ACC112 (cell line): ENCODE measurements around the gene GATAD2A.

Experiments used
- H2AFZ ChIP-seq: fragments of 200-600 bp; sonication (generic); one replicate; pipeline ENCODE4 v1.6.0; 2017; ENCODE audit warnings: antibody characterized with exemption, low read length; ENCODE audit not compliant: unreplicated experiment
- H3K27ac ChIP-seq: fragments of 200-600 bp; sonication (generic); 2 replicates; pipeline ENCODE4 v1.5.1; 2014; ENCODE audit warnings: low read depth, mild to moderate bottlenecking, antibody characterized with exemption, low read length, moderate library complexity
- H3K27me3 ChIP-seq: fragments of 200-600 bp; sonication (generic); 2 replicates; pipeline ENCODE4 v1.6.1; 2014; ENCODE audit warnings: mild to moderate bottlenecking, antibody characterized with exemption, low read length, moderate library complexity, mixed read lengths; ENCODE audit not compliant: insufficient read depth
- H3K36me3 ChIP-seq: fragments of 200-600 bp; sonication (generic); 2 replicates; pipeline ENCODE4 v1.6.1; 2016; ENCODE audit warnings: mild to moderate bottlenecking, antibody characterized with exemption, low read length, moderate library complexity, mixed read lengths; ENCODE audit not compliant: insufficient read depth
- H3K4me1 ChIP-seq: fragments of 200-600 bp; sonication (generic); one replicate; pipeline ENCODE4 v1.6.1; 2016; ENCODE audit warnings: low read length, mixed read lengths; ENCODE audit not compliant: insufficient read depth, unreplicated experiment, control insufficient read depth
- H3K4me3 ChIP-seq: fragments of 200-600 bp; sonication (generic); 2 replicates; pipeline ENCODE4 v1.5.1; 2014; ENCODE audit warnings: mild to moderate bottlenecking, low read depth, low read length
- H3K79me2 ChIP-seq: fragments of 200-600 bp; sonication (generic); one replicate; pipeline ENCODE4 v1.6.0; 2016; ENCODE audit warnings: low read length; ENCODE audit not compliant: control insufficient read depth, unreplicated experiment, insufficient read depth

The GATAD2A gene

DNA sequence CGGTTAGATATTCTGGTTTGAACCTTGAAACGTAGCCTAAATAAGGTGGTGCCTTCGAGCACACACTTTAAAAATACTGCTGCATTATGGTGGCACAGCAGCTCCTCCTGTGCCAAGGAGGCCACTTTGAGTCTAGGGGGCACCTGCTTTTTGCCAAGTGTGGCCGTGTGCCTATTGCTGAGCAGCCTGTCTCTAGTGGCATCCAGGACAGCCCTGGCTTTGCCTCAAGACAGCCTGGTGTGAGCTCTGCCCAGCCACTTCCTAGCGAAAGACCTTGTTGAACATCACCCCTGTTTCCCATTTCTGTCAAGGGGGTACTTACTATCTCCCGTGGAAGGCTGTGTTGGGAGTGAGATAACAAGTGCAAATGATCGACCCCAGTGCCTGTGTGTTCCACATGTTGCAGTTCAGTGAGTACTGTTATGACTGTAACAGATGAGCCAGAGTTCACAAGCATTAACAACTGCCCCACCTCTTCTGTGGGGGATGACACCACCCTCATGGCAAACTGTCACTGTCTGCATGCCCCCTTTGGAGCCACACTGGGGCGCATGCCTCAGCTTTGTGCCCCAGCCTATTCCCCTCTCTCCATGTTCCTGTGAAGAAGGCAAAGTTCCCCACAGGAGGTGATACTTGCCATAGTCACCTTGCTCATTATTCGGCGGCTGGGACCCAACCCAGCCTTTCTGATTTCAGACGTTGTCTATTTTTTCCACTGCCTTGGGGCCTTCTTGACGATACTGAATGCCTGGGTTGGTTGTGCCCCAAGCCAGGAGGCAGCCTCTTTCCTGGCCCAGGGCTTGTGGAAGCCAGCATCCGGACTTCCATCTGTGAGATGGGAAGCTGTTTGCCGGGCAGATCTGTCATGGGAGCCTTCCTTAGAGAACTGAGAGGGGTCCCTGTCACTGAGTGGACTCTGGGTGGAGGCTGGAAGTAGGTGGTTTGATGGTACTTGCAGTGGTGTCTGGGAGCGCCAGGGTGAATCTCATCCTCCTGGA is 5.4 kb downstream of the GATAD2A start:
- H3K27ac ChIP-seq: no peak overlapping the region
- H3K4me3 ChIP-seq: no peak overlapping the region
- no peaks in the 10 kb centered on the region for H3K27me3 ChIP-seq
- no peak overlapping the region for H2AFZ ChIP-seq
- H3K79me2 ChIP-seq: peaks cover 94% of the 10 kb centered on the region
- peaks cover 13% of the 10 kb centered on the region for H3K4me1 ChIP-seq
- no peaks in the 10 kb centered on the region for H3K36me3 ChIP-seq

DNA sequence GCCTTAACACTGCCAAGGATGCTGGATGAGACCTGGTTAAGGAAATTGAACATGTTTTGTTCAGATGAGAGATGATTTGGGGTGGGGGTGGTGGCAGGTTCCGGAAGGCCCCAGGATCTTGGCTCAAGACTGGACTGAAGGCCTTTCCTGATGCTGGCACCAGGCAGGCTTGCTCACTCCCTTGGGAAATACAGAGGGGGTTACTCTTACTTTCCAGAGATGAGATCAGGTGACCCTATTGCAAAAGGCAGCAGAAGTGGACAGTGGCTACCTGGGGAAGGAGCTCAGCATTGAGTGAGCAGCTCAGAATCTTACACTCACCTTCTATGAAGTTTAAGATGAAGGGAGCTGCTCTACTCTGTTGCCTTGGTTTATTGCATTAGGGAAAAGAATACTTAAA is 10.8 kb downstream of the GATAD2A start:
- H3K27ac ChIP-seq: no peak overlapping the region
- no peaks in the 10 kb centered on the region for H3K4me1 ChIP-seq
- peaks cover 88% of the 10 kb centered on the region for H3K79me2 ChIP-seq
- H3K36me3 ChIP-seq: no peaks in the 10 kb centered on the region
- no peak overlapping the region for H2AFZ ChIP-seq
- no peaks in the 10 kb centered on the region for H3K27me3 ChIP-seq
- H3K4me3 ChIP-seq: no peak overlapping the region

DNA sequence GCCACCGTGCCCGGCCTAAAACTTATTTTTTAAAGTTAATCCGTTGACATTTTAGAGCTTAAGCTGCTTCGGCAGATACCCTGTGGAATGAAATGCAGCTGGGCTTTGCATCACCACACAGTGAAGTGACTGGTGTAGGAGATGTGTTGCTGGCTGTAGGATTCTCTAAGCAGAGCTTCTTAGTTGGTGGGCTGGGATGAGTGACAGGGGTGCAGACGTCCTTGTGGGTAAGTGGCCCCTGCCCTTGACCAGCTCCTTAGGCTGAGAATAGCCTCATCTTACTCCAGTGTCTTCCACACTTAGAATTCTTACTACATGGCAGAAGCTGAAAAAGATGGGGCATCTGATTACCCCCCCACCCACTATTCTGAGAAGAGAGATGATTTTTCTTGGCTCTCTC is 11.6 kb downstream of the GATAD2A start:
- no peaks in the 10 kb centered on the region for H3K36me3 ChIP-seq
- no peak overlapping the region for H3K4me3 ChIP-seq
- no peaks in the 10 kb centered on the region for H3K27me3 ChIP-seq
- no peaks in the 10 kb centered on the region for H3K4me1 ChIP-seq
- H3K79me2 ChIP-seq: peaks cover 90% of the 10 kb centered on the region
- H3K27ac ChIP-seq: no peak overlapping the region
- no peak overlapping the region for H2AFZ ChIP-seq

DNA sequence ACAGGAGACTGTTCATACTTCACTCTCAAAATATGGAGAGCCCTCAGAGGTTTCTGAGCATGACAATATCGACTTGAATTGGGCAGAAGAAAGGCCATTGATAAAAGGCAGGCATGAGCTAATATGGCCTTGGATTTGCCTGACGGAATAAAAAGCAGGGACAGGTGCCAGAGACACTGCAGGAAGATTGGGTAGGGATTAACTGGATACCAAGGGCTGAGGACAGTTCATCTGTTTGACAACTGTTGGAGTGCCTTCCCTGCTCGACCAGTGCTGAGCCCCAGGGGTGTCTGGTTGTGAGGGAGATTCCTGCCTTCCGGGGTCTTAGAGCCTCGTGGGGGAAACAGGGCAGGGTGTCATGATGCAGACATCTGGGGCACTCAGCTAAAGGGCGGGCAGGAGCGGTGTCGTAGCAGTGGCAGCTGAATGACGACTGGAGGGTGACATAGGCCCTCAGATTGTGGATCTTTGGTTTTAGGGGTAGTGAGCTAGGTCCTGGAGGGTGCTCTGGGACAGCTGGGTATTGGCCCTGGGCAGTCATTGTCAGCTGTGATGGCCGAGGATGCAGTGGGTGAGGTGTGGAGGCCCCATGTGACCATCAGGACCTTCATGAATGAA is 12.3 kb downstream of the GATAD2A start:
- Histone ChIP-seq H3K79me2 (peaks cover 89% of the 10 kb centered on the region), H3K27ac (no peak overlapping the region), H3K4me1 (no peaks in the 10 kb centered on the region), H3K27me3 (no peaks in the 10 kb centered on the region), H2AFZ (no peak overlapping the region), H3K36me3 (no peaks in the 10 kb centered on the region), H3K4me3 (no peak overlapping the region)

DNA sequence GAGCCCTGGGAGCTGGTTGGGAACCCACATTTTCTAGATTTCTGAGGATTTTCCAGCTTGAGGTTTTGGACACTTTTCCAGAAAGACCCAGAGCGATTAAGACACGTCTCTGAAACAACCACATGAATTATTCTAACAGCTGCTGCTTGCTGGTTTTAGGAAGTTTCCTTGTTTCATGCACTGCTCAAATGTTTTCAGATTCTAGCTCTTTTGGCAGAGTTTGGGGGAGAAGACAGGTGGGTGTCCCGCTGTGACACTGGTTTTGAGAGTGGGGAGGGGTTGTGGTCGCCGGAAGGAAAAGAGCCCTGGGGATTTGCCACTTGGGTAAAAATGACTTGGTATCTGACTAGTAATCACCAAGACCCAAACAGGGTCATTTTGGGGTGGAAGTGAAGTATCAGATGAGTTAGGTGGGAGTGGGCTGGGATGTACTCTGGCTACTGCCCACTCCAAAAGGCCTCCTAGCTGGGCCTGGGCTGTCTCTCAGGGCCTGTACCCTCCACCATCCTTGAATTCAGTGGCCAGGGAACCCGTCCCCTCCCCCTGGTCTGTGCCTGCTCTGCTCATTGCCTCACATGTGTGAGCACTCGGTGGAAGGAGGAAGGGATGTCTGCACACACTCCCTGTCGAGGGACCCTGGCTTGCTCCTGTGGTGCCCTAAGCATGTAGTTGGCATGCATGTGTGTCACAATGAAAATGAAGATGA is 13.2 kb downstream of the GATAD2A start:
- Histone ChIP-seq H2AFZ (no peak overlapping the region), H3K4me1 (no peaks in the 10 kb centered on the region), H3K27me3 (no peaks in the 10 kb centered on the region), H3K36me3 (no peaks in the 10 kb centered on the region), H3K79me2 (peaks cover 89% of the 10 kb centered on the region), H3K4me3 (no peak overlapping the region), H3K27ac (no peak overlapping the region)

DNA sequence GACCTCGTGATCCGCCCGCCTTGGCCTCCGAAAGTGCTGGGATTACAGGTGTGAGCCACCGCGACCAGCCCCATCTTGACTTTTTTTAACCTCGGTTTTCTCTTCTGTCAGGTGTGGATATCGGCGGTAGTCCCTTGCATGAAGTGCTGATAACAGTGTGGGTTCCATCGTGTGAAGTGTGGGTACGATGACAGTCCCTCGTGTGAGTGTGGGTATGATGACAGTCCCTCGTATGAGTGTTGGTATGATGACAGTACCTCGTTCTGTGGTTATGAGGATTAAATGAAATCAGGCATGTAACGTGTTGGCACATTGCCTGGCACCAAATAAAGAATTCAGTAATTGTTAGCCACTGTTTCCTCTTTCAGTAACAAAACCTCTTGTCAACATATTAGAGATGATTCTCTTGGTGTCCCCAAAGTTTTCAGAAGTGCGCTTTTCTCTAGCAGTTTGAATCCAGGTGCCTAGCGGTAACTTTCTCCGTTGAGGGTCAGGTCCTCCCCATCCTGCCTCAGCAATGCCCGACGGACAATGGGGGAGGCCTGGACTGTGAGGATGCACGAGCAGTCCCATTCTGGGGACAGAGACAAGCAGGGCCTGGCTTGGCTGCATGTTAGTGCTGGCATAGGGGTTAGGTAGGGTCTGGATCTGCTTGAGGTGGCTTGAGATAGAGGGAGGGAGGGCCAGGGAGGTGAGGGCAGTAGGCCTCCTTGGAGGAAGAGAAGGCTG is 15.3 kb downstream of the GATAD2A start:
- Histone ChIP-seq H3K79me2 (peaks cover 91% of the 10 kb centered on the region), H3K27ac (no peak overlapping the region), H3K27me3 (no peaks in the 10 kb centered on the region), H3K36me3 (no peaks in the 10 kb centered on the region), H3K4me1 (no peaks in the 10 kb centered on the region), H2AFZ (no peak overlapping the region), H3K4me3 (no peak overlapping the region)

DNA sequence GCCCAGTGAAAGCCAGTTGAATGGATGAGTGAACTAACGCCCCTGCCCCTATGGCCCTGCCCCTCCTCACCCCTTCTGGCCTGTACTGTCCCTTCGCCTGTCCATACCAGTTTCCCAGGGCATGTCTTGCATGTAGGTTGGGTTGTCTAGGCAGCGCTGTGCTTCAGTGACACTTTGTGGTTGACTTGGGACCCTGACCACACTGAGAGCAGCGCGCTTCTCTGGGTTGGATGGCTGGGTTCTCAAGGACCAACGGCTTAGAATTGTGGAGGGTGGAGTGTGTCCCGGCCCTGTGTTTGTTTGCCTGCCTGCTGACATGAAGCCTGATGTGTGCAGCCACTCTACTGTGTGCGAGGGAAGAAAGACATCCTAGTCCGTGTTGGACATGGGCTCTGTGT is 15.8 kb downstream of the GATAD2A start:
- Histone ChIP-seq H3K4me1 (no peaks in the 10 kb centered on the region), H3K36me3 (no peaks in the 10 kb centered on the region), H3K27me3 (no peaks in the 10 kb centered on the region), H3K79me2 (peaks cover 91% of the 10 kb centered on the region), H3K27ac (no peak overlapping the region), H2AFZ (no peak overlapping the region), H3K4me3 (no peak overlapping the region)

DNA sequence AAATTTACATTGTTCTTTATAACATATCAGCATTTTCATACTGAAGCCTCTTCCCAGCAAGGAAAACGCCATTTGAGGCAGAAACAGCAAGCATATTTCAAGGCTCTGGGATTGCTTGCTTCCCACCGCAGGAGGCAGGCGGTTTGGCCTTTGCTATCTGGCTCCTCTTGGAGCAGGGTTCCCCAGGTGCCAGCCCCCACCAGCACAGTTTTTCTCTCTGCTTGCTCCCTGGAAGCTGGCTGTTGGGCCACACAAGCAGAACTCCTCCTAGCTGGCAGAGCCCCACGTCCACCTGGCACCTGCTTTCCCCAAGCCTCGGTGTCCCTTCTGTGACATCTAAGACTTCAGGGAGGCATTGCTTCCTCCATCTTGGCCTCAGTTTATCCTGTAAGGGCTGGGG is 16.7 kb downstream of the GATAD2A start:
- Histone ChIP-seq H2AFZ (no peak overlapping the region), H3K79me2 (peaks cover 90% of the 10 kb centered on the region), H3K4me3 (no peak overlapping the region), H3K4me1 (no peaks in the 10 kb centered on the region), H3K27ac (no peak overlapping the region), H3K36me3 (no peaks in the 10 kb centered on the region), H3K27me3 (no peaks in the 10 kb centered on the region)

DNA sequence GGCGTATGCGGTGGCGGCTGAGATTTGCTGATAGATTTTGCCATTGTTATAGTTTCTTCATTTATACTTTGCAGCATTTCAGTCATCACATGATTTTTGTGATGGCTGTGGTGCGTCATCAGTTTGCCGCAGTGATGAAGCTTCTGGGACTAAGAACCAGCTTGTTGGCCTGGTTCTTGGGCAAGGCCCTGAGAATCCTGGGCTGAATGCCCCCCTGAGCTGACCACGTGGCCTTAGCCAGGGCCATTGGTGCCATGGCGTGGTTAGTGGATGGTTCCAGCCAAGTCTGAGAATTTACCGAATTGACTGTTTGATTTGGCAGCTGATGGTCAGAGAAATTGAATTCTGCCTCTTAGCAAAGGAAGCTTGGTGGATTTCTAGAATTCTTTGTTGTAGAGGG is 17.8 kb downstream of the GATAD2A start:
- H2AFZ ChIP-seq: no peak overlapping the region
- H3K27ac ChIP-seq: no peak overlapping the region
- no peaks in the 10 kb centered on the region for H3K27me3 ChIP-seq
- H3K4me3 ChIP-seq: no peak overlapping the region
- H3K36me3 ChIP-seq: no peaks in the 10 kb centered on the region
- H3K79me2 ChIP-seq: peaks cover 90% of the 10 kb centered on the region
- no peaks in the 10 kb centered on the region for H3K4me1 ChIP-seq

DNA sequence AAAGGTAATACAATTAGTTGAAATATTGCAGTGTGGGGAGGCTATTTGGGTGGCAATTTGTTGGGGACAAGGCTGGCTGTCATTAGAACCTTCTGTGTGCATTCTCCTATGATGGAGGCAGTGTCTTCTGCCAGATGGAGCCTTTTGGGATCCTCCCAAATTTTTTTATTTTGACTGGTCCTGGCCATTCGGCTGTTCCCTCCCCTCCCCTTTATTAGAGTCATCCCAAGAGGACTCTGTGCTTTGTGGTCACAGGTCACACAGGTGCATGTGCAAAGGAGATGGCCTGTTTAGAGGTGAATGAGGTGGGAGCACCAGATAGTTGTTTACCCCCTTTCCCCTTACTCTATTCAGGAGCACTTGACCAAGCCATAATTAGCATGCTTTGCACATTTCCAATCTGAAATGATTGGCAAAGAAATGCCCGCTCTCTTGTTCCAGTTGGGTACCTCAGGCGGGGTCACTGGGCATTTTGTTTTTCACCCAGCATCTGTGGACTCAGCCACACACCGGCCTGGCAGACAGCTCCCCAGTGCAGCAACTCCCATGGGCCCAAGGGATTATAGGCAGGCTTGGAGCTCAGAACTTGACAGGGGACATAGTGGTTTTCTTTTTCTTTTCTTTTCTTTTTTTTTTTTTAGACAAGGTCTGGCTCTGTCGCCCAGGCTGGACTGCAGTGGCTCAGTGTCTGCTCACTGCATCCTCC is 19.8 kb downstream of the GATAD2A start:
- Histone ChIP-seq H2AFZ (no peak overlapping the region), H3K27ac (no peak overlapping the region), H3K4me1 (no peaks in the 10 kb centered on the region), H3K79me2 (peaks cover 96% of the 10 kb centered on the region), H3K36me3 (no peaks in the 10 kb centered on the region), H3K27me3 (no peaks in the 10 kb centered on the region), H3K4me3 (no peak overlapping the region)
